Raji (cell line): Measurements from ENCODE around the gene CNNM2.

Experiments
- POLR2A ChIP-seq: IDR thresholded peaks from 2 replicates; pipeline ENCODE4 v1.6.1; 2011; ENCODE audit warnings: low read depth, low read length, control low read depth; ENCODE audit not compliant: insufficient read depth

The CNNM2 gene

DNA sequence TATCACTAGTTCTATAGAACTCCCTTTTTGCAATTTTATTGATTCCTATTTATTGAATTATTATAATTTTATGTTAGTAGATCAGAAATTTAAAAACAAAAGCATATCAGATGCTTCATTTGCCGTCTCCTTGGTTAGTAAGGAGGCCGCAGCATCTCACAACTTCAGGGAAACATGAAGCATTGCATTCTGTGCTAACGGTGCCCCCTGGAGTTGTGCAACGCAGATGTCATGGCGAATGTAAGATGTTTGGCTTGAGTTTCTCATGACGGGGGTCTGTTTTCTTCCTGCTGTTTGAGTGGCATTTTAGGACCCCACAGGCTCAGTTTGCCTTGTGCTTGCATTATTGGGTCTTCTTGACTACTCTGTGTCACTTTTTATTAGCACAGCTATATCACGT is 124.8 kb downstream of the CNNM2 start:
- no peak for TF ChIP-seq POLR2A

DNA sequence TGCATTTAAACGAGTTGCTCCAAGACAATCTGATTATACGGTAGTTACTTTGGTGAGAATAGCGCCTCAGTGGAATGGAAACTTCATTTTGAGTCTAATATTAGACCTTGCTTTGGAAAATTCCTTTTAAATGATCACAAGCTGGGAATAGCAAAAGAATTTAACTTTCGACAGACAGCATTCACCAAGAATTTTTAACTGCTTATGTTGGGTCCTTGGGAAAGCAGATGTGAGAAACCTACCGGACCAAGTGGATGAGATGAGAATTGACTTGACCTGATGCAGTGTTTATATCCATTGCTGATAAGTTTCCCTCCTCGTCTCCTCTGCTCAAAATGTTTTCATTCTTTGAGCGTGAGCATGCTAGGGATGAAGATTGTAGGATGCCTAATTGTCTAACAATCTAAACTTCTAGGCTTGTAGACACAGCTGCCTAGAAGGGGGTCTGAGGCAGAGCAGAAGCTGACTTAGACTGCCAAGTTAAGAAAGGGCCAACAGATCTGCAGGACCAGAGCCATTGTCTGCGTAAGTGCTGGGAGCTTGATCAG is 126.9 kb downstream of the CNNM2 start:
- TF ChIP-seq POLR2A, result no peak

DNA sequence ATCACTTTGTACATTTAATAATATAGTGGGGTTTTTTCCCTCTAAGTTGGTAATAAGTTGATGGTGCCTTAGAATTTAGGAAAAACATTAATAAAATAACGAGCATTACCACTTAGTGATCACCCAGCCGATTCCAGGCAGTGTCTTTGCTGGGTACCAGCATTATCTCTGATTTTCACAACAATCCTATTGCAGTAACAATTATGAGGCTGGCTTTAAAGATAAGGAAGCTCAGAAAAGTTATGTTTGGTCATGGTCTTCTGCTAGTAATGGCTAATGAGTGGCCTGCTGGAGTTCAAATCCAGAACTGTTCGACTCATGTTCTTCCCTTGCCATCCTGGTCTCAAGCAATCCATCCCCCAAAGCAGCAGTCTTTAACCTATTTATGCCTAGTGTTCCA is 127.9 kb downstream of the CNNM2 start:
- TF ChIP-seq POLR2A, result no peak

GRCh38 chr10:103047381-103047780 is 129.3 kb downstream of the CNNM2 start:
- TF ChIP-seq POLR2A, result no peak

DNA sequence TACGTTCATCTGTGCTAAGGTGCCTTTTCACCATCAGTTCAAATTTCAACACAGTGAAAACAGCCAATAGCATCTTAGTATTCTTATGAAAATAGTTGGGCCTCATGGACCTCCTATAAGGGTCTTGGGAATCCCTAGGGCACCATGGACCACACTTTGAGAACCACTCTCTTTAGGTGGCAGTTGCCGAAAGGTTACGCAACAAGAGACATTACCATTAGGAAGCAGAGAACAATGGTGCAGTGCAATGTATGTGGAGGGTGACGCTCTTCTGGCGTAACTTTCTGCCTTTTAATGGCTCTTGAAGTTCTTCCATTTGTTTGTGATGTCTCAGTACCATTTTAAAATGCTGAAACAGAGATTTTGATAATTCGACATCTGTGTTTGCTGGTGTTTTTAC is 131.1 kb downstream of the CNNM2 start:
- no peak for TF ChIP-seq POLR2A

- TF ChIP-seq POLR2A, result no peak
Observed at GRCh38 chr10:103053659-103054581, 135.8 kb downstream of the CNNM2 start.

DNA sequence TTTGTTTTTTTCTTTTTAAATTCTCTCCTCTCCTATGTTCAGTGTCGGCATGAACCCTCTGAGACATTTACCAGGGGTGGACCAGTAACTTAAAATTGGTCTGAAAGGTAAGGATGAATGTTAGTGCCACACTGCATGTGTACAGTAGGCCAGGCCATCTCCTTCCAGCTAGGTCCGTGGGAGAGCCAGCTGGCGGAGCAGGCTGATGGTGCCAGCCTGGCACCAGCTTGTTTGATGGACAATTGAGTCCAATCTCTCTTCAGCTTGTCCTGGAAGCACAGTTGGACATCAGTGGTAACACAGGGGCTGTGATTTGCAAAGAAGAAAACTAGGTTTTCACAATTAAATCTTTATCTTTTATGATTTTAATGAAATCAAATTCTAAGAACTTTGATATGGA is 136.5 kb downstream of the CNNM2 start:
- TF ChIP-seq POLR2A, result no peak

- no peak for TF ChIP-seq POLR2A
Observed at GRCh38 chr10:103055105-103055504, 137.0 kb downstream of the CNNM2 start.

- no peak for TF ChIP-seq POLR2A
Observed at GRCh38 chr10:103058034-103058433, 139.9 kb downstream of the CNNM2 start.

- no peak for TF ChIP-seq POLR2A
Observed at GRCh38 chr10:103060575-103060974, 142.5 kb downstream of the CNNM2 start.

GRCh38 chr10:103062854-103063590 is 144.9 kb downstream of the CNNM2 start:
- TF ChIP-seq POLR2A, result no peak

GRCh38 chr10:103064956-103065355 is 146.9 kb downstream of the CNNM2 start:
- TF ChIP-seq POLR2A, result no peak

- no peak for TF ChIP-seq POLR2A
Observed at GRCh38 chr10:103066141-103067098, 148.3 kb downstream of the CNNM2 start.

GRCh38 chr10:103067484-103067883 is 149.4 kb downstream of the CNNM2 start:
- TF ChIP-seq POLR2A, result no peak

DNA sequence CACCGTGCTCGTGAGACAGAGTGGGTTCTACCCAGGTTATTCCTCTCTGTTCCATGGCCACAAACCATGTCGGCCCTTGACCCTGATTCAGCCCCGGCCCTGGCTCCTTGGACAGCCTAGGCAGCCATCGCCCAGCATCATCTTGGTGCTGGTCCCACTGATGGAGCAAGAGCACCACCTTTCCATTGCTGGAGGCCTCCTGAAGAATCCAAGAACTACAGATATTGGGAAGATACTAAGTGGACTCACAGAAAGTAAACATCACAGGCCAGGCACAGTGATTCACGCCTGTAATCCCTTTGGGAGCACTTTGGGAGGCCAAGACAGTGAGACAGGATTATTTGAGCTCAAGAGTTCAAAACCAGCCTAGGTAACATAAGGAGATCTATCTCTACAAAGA is 149.9 kb downstream of the CNNM2 start:
- no peak for TF ChIP-seq POLR2A
